ENCODE measurements around the gene PTBP3. TPM values are rescaled to one million over a fixed set of nuclear protein-coding genes. Genes with fewer than 3 reads are reported as not detected.

The PTBP3 gene
- total RNA-seq, 1 donor from 2014 or later, result 136 TPM

DNA sequence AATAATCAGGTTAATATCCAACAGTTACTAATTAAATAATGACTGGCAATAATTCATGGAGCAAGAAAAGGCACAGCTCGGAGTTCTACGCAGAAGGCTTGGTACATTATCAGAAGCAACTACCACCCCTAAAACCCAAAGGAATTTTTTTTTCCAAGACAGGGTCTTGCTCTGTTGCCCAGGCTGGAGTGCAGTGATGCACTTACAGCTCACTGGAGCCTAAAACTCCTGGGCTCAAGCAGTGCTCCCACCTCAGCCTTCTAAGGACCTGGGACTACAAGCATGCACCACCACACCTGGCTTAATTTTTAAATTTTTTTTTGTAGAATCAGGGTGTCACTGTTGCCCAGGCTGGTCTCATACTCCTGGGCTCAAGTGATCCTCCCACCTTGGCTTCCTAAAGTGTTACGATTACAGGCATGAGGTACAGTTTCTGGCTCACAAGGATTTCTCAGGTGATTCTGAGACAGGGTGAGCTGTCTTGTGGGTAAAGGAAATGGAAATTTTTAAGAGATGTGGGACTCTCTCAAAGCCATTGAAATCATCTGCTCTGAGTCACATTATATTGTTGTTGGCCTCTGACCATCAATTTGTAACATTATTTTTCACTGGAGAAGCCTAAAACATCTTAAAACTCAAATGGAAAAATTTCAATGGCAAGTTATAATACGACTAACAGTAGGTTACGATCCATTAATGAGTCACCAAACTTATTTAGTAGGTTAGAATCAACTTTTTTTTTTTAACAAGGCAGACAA lies 26.8 kb upstream of the PTBP3 start:
- no peak for DNase-seq (ENCODE audit: low spot score)

DNA sequence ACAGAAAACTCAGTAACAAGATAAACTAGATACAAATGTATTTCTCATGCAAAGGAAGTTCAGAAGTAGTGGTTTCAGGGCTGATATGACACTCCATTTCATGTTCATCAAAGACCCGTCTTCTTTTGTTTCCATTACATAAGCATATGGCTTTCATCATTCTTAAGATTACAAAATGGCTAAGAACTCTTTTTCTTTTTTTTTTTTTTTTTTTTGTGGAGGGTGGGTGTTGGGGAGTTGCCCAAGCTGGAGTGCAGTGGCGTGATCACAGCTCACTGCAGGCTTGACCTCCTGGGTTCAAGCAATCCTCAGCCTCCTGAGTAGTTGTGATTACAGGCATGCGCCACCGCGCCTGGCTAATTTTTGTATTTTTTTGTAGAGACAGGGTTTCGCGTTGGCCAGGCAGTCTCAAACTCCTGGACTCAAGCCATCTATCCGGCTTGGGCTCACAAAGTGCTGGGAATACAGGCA lies 22.0 kb upstream of the PTBP3 start:
- no peak for DNase-seq (ENCODE audit: low spot score)

DNA sequence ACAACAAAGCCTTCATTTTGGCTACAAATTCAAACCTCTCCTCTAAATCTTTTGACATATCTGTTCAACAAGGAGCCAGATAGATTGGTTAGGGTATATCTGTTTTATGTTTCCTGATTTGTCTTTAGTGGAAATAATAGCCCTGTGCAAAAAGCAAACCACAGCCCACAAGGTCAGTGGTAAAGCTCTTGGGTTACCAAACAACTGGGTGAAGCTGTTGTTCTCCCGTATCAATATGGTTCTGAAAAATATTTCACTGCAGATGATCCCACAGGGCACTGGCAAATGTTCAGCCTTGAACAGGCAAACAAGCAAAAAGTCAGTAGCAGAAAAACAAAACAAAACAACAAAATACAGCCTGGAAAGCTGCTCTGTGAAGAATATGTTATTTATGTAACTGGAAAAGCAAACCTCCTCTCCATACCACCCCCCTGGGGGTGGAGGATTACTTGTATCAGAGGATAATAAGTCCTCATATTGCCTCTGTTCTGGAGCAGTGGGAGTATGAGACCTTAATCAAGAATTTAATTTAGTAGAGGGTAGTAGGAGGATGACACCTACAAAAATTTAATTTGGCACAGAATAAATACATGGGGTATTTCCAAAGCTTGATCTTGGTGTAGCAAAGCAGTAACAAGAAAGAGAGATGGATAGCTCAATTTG lies 20.8 kb upstream of the PTBP3 start:
- DNase-seq (ENCODE audit: low spot score), result no peak

DNA sequence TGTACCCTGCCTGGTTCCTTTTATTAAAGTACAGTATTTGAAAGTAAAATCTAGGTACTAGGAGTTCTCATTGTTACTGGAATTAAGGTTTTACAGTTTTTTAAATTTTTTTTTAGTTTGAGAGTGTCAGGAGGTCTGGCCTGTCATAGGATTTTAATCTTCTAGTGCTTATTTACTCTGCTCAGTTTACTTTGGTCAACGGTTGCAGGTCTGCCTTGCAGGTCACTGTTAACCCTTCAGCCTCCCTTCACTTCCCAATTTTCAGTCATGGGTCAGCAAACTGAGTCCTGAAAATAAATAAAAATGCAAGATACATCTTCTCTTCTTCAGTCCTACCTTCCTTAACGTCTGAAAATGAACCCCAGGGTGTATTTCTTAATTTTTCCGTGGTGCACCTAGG lies 18.8 kb upstream of the PTBP3 start:
- DNase-seq (ENCODE audit: low spot score), result no peak

DNA sequence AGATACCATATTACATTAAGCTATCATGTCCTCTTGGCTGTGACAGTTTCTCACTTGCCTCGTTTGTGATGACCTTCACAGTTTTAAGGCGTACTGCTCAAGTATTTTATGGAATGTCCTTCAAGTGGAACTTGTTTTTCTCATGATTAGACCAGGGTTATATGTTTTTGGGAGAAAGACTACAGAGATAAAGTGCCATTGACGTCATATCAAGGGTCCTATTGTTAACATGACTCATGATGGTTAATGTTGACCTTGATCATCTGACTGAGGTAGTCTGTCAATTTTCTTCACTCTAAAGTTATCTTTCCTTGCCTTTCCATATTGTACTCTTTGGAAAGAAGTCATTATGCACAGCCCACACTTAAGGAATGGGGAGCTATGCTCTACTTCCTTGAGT lies 17.8 kb upstream of the PTBP3 start:
- no peak for DNase-seq (ENCODE audit: low spot score)

DNA sequence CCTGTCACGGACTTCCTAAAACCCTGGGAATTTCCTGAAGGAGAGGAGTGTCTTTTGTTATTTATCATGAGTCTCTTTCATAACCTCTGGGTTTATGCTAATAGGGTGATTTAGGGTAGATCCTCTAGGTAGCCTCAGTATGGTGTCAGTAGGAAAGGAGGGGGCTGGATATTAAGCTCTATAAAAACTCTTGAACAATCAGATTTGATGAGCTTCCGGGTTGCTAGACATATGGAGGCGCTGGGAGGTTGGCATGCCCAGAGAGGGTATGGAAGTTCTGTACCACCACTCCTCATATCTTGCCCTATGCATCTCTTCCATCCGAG lies 15.6 kb upstream of the PTBP3 start:
- no peak for DNase-seq (ENCODE audit: low spot score)

DNA sequence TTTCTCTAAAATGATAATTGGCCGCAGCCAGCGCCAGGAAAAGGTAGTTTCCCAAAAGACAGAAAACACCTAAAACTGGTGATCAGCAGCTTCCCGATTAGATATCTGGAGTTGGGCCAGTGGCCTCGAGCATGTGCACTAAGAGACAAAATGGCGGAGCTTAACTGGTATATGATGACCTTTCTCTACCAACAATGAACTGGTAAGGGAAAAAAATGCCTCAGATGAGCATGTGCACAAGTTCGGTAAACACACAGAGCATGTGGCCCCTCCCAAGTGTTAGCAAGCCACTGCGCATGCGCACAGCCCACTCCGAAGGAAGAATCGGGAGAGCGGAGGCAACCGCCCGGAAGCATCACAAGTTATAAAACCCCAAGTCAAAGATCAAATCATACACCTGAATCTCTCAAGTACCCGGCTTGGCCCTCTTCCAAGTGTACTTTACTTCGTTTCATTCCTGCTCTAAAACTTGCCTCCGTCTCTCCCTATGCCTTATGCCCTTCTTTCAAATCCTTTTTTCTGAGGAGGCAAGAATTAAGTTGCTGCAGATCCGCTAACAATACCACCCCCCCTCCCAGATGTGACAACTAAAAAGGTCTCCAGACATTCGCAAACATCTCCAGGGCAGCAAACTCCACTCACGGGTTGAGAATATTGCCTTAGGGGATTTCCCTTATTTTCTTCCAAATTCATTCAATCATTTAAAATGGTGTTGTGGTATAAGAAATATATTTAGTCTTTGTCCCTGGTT lies 15.0 kb upstream of the PTBP3 start:
- DNase-seq (ENCODE audit: low spot score), result peak; percentile 83

DNA sequence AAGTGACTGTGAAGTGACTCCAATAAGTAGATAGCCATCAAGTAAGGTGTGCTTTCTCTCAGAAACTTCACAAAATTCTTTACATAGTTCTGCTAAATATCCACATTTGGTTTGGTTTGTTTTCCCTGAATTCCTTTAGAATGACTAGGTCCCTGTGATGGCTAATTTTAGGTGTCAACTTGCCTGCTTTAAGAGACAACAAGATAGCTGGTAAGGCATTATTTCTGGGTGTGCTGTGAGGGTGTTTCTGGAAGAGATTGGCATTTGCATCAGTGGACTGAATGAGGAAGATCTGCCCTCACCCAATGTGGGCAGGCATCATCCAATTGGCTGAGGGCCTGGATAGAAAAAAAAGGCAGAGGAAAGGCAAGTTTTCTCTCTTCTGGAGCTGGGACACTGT lies 8.3 kb upstream of the PTBP3 start:
- DNase-seq (ENCODE audit: low spot score), result no peak

DNA sequence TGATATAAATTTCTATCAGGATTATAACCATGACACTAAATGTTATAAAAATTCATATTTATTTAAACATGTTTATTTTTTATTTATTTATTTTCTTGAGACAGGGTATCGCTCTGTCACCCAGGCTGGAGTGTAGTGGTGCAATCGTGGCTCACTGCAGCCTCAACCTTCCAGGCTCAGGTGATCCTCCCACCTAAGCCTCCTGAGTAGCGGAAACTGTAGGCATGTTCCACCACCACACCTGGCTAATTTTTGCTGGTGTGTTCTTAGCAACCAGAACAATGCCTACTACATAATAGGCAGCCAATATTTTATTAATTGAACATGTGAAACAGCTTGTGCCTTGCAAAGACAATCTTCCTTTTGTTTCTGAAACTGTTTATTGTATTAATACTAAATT lies 6.5 kb upstream of the PTBP3 start:
- DNase-seq (ENCODE audit: low spot score), result no peak

DNA sequence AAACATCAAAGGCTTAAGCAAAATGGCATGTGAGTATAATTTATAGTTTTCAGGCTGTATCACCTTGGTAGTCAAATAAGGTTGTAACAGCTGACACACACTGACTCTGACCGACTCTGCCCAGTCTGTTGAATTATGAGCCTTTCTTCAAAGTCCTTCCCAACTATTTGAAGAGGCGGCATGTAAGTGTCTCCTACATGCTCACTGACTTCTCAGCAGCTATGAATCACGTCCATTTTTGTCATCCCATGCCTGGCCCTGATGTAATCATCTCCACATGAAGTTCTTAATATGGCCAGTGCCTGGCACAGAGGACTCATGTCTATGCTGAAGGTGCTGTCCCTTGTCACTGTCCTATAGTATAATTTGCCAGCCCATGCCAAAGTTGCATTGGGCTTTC lies 5.1 kb upstream of the PTBP3 start:
- DNase-seq (ENCODE audit: low spot score), result no peak

DNA sequence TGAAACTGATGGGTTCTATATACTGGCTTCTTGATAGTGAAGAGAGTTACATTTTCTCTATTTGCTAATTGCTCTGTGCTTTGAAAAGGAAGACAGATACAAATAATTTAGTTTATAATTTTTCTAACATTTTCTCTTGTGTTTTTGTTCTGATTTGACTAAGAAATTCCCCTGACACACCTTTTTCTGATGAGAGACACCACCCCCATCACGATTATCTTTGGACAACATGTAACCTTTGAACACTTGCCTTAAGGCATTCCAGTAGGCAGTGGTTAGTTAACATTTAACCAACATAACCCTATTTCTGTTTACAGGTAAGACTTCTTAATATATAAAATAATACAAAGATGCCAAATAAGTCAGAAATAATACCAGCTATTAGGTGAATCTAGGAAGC lies 4.1 kb upstream of the PTBP3 start:
- DNase-seq (ENCODE audit: low spot score), result no peak

DNA sequence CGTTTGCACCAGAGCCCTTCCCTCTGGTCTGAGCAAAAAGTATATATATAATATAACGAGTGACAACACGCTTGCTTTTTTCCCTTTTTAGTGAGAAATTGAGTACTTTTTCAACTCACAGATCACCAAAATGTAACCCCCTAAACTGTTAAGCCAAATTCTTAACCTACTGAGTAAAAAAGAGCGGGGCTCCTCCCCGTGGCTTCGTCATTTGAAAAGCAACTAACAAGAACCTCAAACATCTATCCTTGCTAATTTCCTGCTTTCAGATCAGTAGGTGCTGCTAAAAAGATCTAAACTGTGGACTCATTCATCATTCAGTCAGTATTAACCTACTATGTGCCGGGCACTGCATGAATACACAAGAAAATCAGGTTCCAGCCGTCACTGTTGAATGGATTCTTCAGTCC lies 1.0 kb upstream of the PTBP3 start:
- DNase-seq (ENCODE audit: low spot score), result peak; percentile 50

DNA sequence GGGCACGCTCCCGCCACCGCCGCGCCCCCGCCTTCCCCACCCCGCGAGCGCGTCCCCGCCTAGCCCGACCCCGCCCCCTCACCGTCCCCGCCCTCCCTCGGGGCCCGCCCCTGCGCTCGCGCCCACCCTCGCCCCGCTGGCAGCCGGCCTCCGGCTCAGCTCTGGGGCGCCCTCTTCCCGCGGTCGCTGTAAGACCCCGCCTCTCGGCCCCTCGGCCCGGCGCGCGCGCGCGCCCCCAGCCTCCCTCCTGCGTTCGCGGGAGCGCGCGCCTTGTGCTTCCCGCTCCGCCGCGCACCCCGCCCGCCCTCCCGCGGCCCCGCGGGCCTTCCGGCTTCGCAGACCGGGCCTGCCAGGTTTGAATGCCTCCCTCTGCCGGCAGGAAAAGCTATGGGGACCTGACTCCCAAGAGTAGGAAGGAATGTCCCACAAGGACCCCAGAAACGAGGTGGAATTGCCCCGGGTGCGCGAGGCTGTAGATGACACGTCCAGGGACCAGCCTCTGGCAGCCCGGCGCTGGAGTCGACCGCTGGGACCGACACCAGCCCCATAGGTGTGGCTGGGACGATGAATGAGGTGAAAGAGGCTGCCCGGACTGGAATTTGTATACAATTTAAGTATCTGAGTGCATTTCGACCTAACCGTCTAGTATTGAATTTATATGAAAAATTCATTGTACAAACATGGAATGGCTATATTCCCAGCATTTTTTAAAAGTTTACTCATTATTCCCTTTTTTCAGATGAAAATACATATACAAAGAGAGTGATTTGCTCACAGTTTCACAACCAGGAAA lies 416 bp upstream of the PTBP3 start:
- DNase-seq (ENCODE audit: low spot score), result peak; percentile 95

DNA sequence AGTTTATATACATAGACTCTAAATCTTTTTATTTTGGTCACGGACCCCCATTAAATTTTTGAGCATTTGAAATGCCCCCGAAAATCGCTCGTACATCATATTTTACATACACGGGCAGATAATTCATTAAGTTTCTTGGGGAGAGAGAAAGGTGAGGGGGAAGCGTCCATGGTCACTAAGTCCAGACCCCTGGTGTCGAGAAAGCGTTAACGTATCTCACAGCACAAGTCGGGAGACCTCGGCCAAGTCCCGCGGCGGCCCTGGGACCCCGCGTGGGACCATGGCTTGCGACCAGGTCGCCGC lies 794 bp downstream of the PTBP3 start:
- DNase-seq (ENCODE audit: low spot score), result no peak

DNA sequence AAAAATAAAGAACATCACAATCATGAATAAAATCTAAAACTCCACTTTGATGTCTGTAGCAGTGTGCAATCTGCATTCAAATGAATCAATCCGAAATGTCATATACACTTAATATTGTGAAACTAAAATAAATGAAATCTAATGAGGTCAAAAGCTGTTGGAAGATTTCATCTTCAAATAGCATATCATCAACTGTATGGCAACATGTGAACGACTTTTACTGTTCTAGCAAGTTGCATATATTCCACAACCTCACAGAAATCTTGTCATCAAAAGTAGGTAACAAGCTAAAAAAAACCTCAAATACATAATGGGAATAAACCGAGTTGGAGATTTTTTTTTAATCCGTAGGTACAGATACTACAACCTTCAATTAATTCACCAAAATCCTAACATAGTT lies 1.2 kb downstream of the PTBP3 start:
- DNase-seq (ENCODE audit: low spot score), result no peak

DNA sequence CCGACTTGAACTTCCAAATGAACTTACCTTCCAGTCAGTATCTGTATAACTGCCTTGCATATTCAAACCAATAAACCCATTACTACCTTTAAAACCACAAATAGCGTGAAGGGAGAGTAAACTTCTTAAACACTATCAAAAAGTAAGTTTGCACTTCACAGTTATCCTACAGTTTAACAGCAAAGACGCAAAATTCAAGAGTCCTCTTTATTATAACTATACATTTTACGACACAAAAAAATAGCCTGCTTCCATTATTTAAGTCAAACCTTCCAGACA lies 1.8 kb downstream of the PTBP3 start:
- DNase-seq (ENCODE audit: low spot score), result no peak

DNA sequence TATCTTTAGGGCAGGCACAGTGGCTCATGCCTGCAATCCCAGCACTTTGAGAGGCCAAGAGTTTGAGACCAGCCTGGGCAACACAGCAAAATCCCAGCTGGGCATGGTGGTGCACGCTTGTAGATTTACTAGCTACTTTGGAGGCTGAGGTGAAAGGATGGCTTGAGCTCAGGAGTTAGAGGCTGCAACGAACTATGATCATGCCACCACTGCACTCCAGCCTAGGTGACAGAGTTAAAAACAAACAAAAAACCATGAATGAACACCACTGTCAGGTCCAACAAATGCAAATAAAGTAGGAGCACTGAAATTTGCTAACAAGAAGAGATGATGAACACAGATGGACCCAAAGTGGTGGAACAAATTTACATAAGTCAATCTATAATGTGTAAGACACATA lies 4.9 kb downstream of the PTBP3 start:
- no peak for DNase-seq (ENCODE audit: low spot score)

DNA sequence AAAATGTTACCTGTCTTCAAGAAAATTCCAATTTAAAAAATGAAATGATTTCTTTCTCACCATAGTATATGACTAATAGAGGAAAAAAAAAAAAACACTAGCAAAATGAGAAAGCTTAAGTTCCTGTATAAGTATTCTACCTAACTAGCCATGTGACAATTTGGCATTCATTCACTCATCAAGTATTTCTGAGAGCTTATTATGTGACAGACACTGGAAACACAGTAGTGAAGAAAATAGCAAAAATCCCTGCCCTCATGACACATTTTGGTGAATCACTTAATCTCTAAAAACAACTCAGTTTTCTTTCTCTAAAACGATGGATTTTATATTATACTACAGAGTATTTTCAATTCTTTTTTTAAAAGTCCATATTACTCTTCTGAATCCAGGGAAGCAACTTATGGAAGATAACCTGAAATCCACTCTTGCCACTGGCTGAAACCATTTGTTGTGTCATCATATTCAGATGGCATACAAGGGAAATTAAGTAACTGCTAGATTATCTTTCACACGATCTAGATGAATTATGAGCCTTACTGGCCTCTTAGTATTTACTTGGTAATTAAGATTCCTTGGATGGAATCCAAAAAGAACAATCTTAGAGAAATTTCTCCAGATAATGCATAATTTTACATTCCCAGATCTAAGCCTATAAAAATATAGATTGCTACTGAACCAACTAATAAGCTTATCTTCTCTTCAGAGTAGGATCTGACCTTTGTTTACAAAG lies 5.5 kb downstream of the PTBP3 start:
- DNase-seq (ENCODE audit: low spot score), result no peak

DNA sequence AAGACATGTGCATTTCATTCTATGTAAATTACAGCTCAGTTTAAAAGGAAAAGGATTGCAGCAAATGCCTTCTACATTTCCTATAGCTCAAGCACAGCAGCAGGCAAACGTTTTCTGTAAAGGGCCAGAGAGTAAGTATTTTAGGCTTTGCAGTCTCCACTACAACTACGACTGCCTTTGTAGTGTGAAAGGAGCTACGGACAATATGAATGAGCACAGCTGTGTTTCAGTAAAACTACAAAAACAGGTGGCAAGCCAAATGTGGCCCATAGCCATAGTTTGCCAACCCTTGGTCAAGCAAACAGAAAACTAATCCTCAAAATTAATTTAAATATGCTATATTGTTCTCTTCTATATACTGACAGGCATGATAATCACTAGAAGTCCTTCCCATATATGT lies 7.2 kb downstream of the PTBP3 start:
- no peak for DNase-seq (ENCODE audit: low spot score)

DNA sequence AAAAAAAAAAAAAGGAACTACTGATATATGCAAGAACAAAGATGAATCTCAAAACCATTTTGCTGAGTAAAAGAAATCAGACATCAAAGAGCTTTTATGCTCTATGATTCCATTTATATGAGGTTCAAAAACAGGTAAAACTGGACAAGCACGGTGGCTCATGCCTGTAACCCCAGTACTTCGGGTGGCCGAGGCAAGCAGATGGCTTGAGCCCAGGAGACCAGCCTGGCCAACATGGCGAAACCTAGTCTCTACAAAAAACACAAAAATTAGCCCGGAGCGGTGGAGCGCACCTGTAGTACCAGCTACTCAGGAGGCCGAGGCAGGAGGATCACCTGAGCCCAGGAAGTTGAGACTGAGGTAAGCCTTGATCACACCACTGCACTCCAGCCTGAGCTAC lies 7.8 kb downstream of the PTBP3 start:
- no peak for DNase-seq (ENCODE audit: low spot score)

DNA sequence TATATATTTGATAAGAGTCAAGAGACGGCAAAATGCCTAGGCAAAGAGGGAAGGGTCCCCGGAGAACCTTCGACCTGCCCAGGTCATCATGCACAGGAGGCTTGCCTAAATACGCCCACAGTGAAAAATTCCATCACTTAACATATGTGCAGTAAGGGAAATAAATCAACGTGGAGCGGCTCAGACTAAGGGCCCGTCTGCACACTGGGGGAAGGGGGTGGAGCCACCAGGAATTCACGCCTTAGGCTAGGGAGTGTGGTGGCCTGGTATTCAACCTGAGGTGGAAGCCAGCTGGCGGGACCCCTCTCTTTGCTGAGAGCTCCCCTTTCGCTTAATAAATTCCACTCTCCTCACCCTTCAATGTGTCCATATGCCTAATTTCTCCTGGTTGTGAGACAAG lies 8.3 kb downstream of the PTBP3 start:
- no peak for DNase-seq (ENCODE audit: low spot score)

DNA sequence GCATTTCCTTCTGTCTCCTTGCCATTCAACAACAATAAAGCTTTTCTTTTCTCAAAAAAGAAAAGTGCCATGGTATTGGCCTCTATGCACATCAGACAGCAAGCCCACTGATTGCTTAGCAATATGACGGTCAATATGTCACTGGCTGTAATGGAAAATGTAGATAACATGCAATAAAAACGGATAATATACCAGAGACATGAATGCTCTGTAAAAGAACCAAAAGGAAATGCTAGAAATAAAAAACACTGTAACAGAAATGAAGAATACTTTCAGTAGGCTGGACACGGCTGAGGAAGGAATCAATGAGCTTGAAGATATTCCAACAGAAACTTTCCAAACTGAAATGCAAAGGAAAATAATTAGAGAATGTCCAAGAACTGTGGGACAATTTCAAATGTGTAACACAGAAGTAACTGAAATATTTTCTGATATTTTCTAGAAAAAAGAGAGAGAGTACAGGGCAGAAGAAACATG lies 10.0 kb downstream of the PTBP3 start:
- DNase-seq (ENCODE audit: low spot score), result no peak
